Breast epithelium (tissue), 4 donors: Measurements from ENCODE around the gene CBLB. TPM values are rescaled to one million over a fixed set of nuclear protein-coding genes. Genes with fewer than 3 reads are reported as not detected.

Experiments used
- DNase-seq, 2 donors: peaks; one replicate each; pipeline ENCODE4 v3.0.0-alpha.2; 2019; ENCODE audit warnings: low spot score in 2 of 2
- H3K27ac ChIP-seq, 2 donors: fragments of 200-600 bp; sonication (generic) in 1 of 2; one replicate each; pipeline ENCODE4 v1.5.1; 2016 to 2019; ENCODE audit warnings: mild to moderate bottlenecking in 1 of 2
- H3K27me3 ChIP-seq, 2 donors: fragments of 200-600 bp; sonication (generic) in 1 of 2; one replicate each; pipeline versions ENCODE4 v1.5.1 to v1.6.0; 2017 to 2019; ENCODE audit warnings: control low read depth in 1 of 2, mild to moderate bottlenecking in 1 of 2
- H3K36me3 ChIP-seq: fragments of 200-600 bp; one replicate; pipeline ENCODE4 v1.5.1; 2019
- H3K4me1 ChIP-seq, 2 donors: fragments of 200-600 bp; sonication (generic); one replicate each; pipeline ENCODE4 v1.5.1; 2016 to 2019; ENCODE audit warnings: control low read depth in 1 of 2
- H3K4me3 ChIP-seq, 3 donors: fragments of 200-600 bp; sonication (generic); 1 replicate in 2 of 3; 2 replicates in 1 of 3; pipeline ENCODE4 v1.5.1; 2016 to 2019; ENCODE audit warnings: mild to moderate bottlenecking in 3 of 3, moderate library complexity in 2 of 3
- H3K9me3 ChIP-seq, 2 donors: fragments of 200-600 bp; sonication (generic) in 1 of 2; one replicate each; pipeline ENCODE4 v1.5.1; 2016 to 2019; ENCODE audit warnings: control low read depth in 1 of 2
- POLR2A ChIP-seq: fragments of 450-650 bp; IDR thresholded peaks from one replicate; pipeline ENCODE4 v1.6.1; 2016; ENCODE audit warnings: antibody characterized with exemption, mild to moderate bottlenecking, moderate library complexity
- POLR2AphosphoS5 ChIP-seq, 3 donors: sonication (generic); formaldehyde crosslinking; IDR thresholded peaks; one replicate each; pipeline ENCODE4 v1.6.1; 2017; ENCODE audit warnings: antibody characterized with exemption in 3 of 3
- intact Hi-C: fragments of 100-400 bp; cut with DNase I; formaldehyde crosslinking; loops from one replicate; pipeline ENCODE4 v1.15.1; 2023; ENCODE audit warnings: low total_unique reads
- total RNA-seq, 3 donors: library from RNA; depleted of rRNA; stranded (reverse); fragments of >200 nt; gene quantifications; one replicate each; pipeline ENCODE4 v1.1.0, GENCODE V29; 2016
- TF ChIP-seq, protein P1 (sequence below), 3 donors: fragments of 450-650 bp; IDR thresholded peaks; one replicate each; pipeline ENCODE4 v1.5.1; 2016 to 2017; ENCODE audit warnings: antibody characterized with exemption in 3 of 3, mild to moderate bottlenecking in 3 of 3, moderate library complexity in 3 of 3

Gene CBLB
- total RNA-seq, 3 donors from 2014 or later: 57.7 to 107 (median 70.8) TPM

DNA sequence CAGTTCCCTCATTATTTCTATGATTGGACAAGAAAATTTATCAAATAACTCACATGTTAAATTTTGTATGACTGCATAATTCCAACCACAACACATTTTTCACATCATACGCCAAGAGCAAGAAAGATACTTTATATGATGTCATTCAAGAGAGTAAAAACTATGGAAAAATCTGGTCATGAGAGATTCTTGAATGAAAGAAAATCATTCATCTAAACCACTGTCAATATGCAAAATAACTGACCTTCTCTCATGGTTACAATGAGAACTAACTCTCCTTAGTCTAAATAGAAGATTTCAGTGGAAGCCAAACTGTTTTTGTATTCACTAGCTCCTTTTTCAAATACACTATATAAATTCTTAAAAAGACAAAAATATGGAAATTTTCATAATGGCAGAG lies 124.6 kb downstream of the CBLB start:
- peaks cover 0 to 10% of the 10 kb centered on the region in 2 donors for H3K4me1 ChIP-seq
- no peaks in the 10 kb centered on the region for H3K27me3 ChIP-seq
- TF ChIP-seq POLR2A (no peak), POLR2AphosphoS5 (IDR thresholded peaks at IDR 0.05) (no peak)
- TF ChIP-seq, protein P1, sequence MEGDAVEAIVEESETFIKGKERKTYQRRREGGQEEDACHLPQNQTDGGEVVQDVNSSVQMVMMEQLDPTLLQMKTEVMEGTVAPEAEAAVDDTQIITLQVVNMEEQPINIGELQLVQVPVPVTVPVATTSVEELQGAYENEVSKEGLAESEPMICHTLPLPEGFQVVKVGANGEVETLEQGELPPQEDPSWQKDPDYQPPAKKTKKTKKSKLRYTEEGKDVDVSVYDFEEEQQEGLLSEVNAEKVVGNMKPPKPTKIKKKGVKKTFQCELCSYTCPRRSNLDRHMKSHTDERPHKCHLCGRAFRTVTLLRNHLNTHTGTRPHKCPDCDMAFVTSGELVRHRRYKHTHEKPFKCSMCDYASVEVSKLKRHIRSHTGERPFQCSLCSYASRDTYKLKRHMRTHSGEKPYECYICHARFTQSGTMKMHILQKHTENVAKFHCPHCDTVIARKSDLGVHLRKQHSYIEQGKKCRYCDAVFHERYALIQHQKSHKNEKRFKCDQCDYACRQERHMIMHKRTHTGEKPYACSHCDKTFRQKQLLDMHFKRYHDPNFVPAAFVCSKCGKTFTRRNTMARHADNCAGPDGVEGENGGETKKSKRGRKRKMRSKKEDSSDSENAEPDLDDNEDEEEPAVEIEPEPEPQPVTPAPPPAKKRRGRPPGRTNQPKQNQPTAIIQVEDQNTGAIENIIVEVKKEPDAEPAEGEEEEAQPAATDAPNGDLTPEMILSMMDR (IDR thresholded peaks at IDR 0.05): no peak
- H3K27ac ChIP-seq: no peak overlapping the region
- no peak for DNase-seq
- no peaks in the 10 kb centered on the region for H3K9me3 ChIP-seq
- intact Hi-C loops: no loop called here
- no peaks in the 10 kb centered on the region for H3K36me3 ChIP-seq
- H3K4me3 ChIP-seq: no peak overlapping the region

DNA sequence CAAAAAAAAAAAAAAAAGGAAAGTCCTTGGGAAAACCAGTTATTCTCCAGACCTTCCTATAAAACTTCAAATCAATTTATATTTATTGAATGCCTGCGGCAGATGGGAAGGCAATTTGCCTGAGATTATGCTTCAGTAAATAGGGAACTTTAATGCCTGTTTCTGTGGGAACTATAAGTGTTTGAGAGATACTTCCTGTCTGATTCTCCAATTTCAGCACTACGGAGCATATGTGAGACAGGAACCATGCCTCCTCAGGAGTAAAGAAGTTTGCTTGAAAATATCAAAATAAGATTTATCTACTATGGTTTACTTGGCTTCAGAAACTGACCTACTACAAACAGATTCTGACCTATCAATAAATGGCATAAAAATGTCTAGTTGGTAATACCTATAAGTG lies 135.5 kb downstream of the CBLB start:
- H3K36me3 ChIP-seq: peaks cover 3% of the 10 kb centered on the region
- H3K9me3 ChIP-seq: no peaks in the 10 kb centered on the region
- no peaks in the 10 kb centered on the region for H3K4me1 ChIP-seq
- DNase-seq: no peak
- no peak overlapping the region for H3K4me3 ChIP-seq
- H3K27me3 ChIP-seq: no peaks in the 10 kb centered on the region
- intact Hi-C loops: no loop called here
- no peak overlapping the region for H3K27ac ChIP-seq
- TF ChIP-seq, protein P1 (IDR thresholded peaks at IDR 0.05): no peak
- TF ChIP-seq POLR2AphosphoS5 (IDR thresholded peaks at IDR 0.05): no peak
- TF ChIP-seq POLR2A: no peak

DNA sequence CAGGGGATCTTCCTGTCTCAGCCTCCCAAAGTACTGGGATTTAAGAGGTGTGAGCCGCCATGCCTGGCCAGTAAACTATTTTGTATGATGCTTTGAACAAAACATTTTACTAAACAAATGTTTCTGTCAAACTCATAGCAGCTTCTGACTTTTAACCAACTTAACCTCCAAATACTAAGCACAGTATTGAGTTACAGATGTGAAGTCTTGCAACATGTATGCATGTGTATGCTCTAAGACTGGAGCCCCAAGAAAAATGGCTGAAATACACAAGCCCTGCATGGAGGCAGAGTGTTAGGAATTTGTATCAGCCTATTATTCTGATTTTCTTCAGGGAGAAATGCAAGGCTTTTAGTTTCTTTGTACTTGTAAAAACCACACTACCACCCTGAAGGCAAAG lies 137.1 kb downstream of the CBLB start:
- Histone ChIP-seq H3K4me3 (no peak overlapping the region), H3K4me1 (no peaks in the 10 kb centered on the region), H3K9me3 (peaks cover 0 to 10% of the 10 kb centered on the region in 2 donors), H3K36me3 (peaks cover 3% of the 10 kb centered on the region), H3K27me3 (no peaks in the 10 kb centered on the region), H3K27ac (no peak overlapping the region)
- intact Hi-C loops: no loop called here
- TF ChIP-seq POLR2A (no peak), POLR2AphosphoS5 (IDR thresholded peaks at IDR 0.05) (no peak)
- TF ChIP-seq, protein P1 (IDR thresholded peaks at IDR 0.05): no peak
- no peak for DNase-seq

DNA sequence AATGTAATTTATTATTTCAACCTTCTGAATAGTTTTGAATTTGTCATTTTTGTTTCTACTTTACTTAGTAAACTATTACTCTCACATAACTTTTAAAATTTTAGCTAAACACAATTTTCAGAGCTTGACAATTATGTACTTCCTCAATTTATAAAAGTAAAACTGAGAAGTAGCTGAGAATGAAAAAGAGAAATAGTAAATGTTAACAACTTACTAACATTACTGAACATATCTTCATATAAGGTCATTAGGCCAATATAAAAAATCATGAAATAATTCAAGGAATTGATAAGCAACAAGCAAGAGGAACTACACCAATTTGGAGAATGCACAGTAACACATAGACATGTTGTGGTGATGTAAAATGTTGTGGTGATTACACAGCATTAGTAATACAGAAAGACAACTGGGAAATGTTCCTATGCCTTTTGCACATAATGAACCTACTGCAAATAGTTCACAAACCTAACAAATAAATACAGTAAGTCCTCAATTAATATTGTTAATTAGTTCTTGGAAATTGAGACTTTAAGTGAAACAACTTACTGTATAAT lies 137.9 kb downstream of the CBLB start:
- intact Hi-C loops: no loop called here
- no peak for DNase-seq
- Histone ChIP-seq H3K4me1 (no peaks in the 10 kb centered on the region), H3K27ac (no peak overlapping the region), H3K9me3 (peaks cover 0 to 10% of the 10 kb centered on the region in 2 donors), H3K27me3 (no peaks in the 10 kb centered on the region), H3K4me3 (no peak overlapping the region), H3K36me3 (peaks cover 3% of the 10 kb centered on the region)
- TF ChIP-seq POLR2AphosphoS5 (IDR thresholded peaks at IDR 0.05): no peak
- TF ChIP-seq, protein P1 (IDR thresholded peaks at IDR 0.05): no peak
- TF ChIP-seq POLR2A: no peak

DNA sequence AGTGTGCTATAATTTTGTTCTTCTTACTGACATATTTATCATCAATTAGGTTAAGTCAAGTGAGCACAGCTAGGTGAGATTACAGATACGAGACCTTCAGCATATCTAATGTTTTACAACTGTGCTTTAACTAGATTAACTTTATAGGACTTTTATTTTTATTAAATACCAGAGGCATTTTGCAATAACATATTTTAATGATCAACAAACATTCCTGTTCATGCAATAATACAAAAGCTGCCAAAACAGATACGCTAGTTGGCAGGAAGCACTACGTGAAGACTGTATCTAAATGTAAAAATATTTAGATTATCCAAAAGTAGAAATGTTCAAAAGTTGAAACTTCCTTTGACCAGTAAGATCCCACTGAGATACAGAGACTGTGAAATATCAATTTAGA lies 139.1 kb downstream of the CBLB start:
- DNase-seq: no peak
- no peaks in the 10 kb centered on the region for H3K4me1 ChIP-seq
- H3K9me3 ChIP-seq: peaks cover 0 to 10% of the 10 kb centered on the region in 2 donors
- intact Hi-C loops: no loop called here
- no peak overlapping the region for H3K4me3 ChIP-seq
- peaks cover 3% of the 10 kb centered on the region for H3K36me3 ChIP-seq
- TF ChIP-seq POLR2A (no peak), POLR2AphosphoS5 (IDR thresholded peaks at IDR 0.05) (no peak)
- TF ChIP-seq, protein P1 (IDR thresholded peaks at IDR 0.05): no peak
- H3K27me3 ChIP-seq: no peaks in the 10 kb centered on the region
- H3K27ac ChIP-seq: no peak overlapping the region
